Measurements from ENCODE around the gene STARD9.

Gene STARD9

DNA sequence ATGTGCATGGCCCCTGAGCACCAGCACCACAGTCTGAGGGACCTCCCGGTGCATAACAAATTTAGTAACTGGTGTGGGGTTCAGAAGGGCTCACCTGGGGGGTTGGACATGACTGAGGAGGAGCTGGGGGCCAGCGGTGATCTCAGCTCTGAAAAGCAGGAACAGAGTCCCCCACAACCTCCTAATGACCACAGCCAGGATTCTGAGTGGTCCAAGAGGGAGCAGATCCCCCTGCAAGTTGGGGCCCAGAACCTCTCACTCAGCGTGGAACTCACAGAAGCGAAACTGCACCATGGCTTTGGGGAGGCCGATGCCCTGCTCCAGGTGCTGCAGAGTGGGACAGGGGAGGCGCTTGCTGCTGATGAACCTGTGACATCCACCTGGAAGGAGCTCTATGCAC is 118.5 kb downstream of the STARD9 start:
- Histone ChIP-seq H3K4me3 (ENCODE audit: low read depth, low read length) (no peak overlapping the region), H3K4me1 (ENCODE audit: control insufficient read depth, insufficient read depth, low read length, unreplicated experiment) (no peaks in the 10 kb centered on the region), H3K27ac (ENCODE audit: low read depth, low read length) (no peak overlapping the region), H3K36me3 (ENCODE audit: insufficient read depth, low read length) (no peaks in the 10 kb centered on the region), H3K27me3 (ENCODE audit: insufficient read depth, low read length) (no peaks in the 10 kb centered on the region), H3K79me2 (ENCODE audit: control insufficient read depth, insufficient read depth, low read length, unreplicated experiment) (no peaks in the 10 kb centered on the region), H2AFZ (ENCODE audit: low read length, unreplicated experiment) (no peak overlapping the region)

DNA sequence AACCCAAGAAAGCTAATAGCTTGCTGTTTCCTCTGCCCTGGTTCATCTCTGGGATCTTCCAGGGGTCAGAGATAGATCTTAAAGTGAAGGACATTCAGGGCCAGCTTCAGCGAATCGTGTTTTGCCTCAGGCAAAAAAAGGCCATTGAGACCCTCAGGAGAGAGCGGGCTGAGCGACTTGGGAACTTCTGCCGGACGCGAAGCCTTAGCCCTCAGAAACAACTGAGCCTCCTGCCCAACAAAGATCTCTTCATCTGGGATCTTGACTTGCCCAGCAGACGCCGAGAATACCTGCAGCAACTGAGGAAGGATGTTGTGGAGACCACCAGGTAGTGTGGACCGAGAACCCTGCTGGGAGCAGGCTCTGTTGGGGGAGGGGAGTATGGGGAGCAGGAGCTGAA is 119.0 kb downstream of the STARD9 start:
- H3K27ac ChIP-seq (ENCODE audit: low read depth, low read length) = no peak overlapping the region
- H3K4me3 ChIP-seq (ENCODE audit: low read depth, low read length) = no peak overlapping the region
- no peaks in the 10 kb centered on the region for H3K27me3 ChIP-seq (ENCODE audit: insufficient read depth, low read length)
- H3K36me3 ChIP-seq (ENCODE audit: insufficient read depth, low read length) = no peaks in the 10 kb centered on the region
- H3K79me2 ChIP-seq (ENCODE audit: control insufficient read depth, insufficient read depth, low read length, unreplicated experiment) = no peaks in the 10 kb centered on the region
- no peaks in the 10 kb centered on the region for H3K4me1 ChIP-seq (ENCODE audit: control insufficient read depth, insufficient read depth, low read length, unreplicated experiment)
- H2AFZ ChIP-seq (ENCODE audit: low read length, unreplicated experiment) = no peak overlapping the region

DNA sequence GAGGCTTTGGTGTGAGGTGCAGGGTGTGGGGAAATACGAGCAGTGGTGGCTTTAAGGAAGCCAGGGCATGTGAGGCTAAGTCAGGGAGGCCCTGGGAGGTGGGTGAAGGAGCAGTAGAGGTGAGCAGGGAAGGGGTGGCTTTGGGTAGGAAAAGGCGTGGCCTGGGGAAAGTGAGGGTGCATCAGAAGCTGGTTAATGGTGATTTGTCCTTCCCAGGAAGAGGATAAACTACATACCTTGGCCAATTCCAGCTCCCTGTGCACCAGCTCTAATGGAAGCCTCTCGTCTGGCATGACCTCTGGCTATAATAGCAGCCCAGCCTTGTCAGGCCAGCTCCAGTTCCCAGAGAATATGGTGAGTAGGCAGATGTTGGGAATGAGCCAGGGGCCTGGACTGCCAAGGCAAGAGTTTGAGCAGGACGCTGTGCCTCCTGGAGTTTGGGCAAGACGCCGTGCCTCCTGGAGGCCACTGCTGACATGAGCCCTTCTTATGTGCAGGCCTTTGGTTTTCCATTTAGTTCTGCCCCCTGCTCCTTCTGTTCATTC is 120.2 kb downstream of the STARD9 start:
- Histone ChIP-seq H3K79me2 (ENCODE audit: control insufficient read depth, insufficient read depth, low read length, unreplicated experiment) (no peaks in the 10 kb centered on the region), H3K27ac (ENCODE audit: low read depth, low read length) (no peak overlapping the region), H3K36me3 (ENCODE audit: insufficient read depth, low read length) (0 out of 2 replicates have a peak, but pooled peaks cover under 1% of the 10 kb centered on the region), H2AFZ (ENCODE audit: low read length, unreplicated experiment) (no peak overlapping the region), H3K27me3 (ENCODE audit: insufficient read depth, low read length) (no peaks in the 10 kb centered on the region), H3K4me3 (ENCODE audit: low read depth, low read length) (no peak overlapping the region), H3K4me1 (ENCODE audit: control insufficient read depth, insufficient read depth, low read length, unreplicated experiment) (no peaks in the 10 kb centered on the region)

DNA sequence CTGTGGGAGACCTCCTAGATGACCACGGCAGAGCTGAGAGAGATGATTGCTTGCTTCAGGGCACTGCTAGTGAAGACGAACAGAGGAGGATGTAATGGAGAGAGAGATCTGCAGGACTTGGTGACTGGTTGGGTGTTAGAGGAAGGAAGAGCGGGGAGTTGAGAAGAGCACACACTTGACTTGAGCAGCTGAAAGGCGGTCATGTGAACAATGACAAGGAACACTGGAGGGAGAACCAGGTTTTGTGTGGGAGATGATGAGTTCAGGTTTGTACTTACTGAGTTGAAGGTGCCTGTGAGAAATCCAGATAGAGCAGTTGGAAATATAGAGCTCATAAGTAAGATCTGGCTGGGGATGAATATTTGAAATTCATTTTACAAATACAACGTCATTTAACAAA is 121.2 kb downstream of the STARD9 start:
- H3K79me2 ChIP-seq (ENCODE audit: control insufficient read depth, insufficient read depth, low read length, unreplicated experiment) = no peaks in the 10 kb centered on the region
- H3K27ac ChIP-seq (ENCODE audit: low read depth, low read length) = no peak overlapping the region
- H3K4me1 ChIP-seq (ENCODE audit: control insufficient read depth, insufficient read depth, low read length, unreplicated experiment) = no peaks in the 10 kb centered on the region
- 0 out of 2 replicates have a peak, but pooled peaks cover 8% of the 10 kb centered on the region for H3K36me3 ChIP-seq (ENCODE audit: insufficient read depth, low read length)
- H2AFZ ChIP-seq (ENCODE audit: low read length, unreplicated experiment) = no peak overlapping the region
- H3K4me3 ChIP-seq (ENCODE audit: low read depth, low read length) = no peak overlapping the region
- H3K27me3 ChIP-seq (ENCODE audit: insufficient read depth, low read length) = no peaks in the 10 kb centered on the region

DNA sequence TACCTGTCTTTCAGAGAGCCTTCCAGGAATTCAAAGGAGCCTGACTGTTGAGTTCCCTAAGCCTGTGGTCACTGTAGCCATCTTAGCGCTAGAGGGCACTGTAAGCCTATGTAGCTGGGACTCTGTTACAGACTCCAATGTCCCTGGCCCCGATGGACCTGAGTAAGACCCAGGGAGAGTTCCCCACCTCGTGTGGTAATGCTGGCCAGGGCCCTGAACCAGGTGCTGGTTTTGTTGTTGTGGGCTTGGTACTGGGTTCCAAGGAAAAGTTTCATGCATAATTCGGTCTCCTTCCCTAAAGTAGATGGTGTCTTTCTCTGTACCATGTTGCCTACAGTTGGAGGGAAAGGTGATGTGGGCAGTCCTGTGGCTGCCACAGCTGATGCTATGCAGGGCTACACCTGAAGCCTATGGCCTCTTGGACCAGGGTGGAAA is 129.1 kb downstream of the STARD9 start:
- H3K79me2 ChIP-seq (ENCODE audit: control insufficient read depth, insufficient read depth, low read length, unreplicated experiment) = no peaks in the 10 kb centered on the region

DNA sequence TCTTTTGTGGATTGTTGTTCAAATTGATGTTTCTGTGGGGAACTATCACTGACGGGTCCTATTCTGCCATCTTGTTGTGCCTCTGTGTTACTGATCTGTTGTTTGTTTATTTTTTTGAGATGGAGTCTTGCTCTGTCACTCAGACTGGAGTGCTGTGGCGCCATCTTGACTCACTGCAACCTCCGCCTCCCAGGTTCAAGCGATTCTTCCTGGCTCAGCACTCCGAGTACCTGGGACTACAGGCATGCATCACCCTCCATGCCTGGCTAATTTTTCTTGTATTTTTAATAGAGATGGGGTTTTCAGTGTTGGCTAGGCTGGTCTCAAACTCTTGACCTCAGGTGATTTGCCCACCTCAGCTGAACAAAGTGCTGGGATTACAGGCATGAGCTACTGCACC is 129.9 kb downstream of the STARD9 start:
- no peaks in the 10 kb centered on the region for H3K27me3 ChIP-seq (ENCODE audit: insufficient read depth, low read length)
- 0 out of 2 replicates have a peak, but pooled peaks cover 8% of the 10 kb centered on the region for H3K36me3 ChIP-seq (ENCODE audit: insufficient read depth, low read length)
- H3K79me2 ChIP-seq (ENCODE audit: control insufficient read depth, insufficient read depth, low read length, unreplicated experiment) = no peaks in the 10 kb centered on the region
- H2AFZ ChIP-seq (ENCODE audit: low read length, unreplicated experiment) = no peak overlapping the region
- H3K27ac ChIP-seq (ENCODE audit: low read depth, low read length) = no peak overlapping the region
- no peak overlapping the region for H3K4me3 ChIP-seq (ENCODE audit: low read depth, low read length)
- H3K4me1 ChIP-seq (ENCODE audit: control insufficient read depth, insufficient read depth, low read length, unreplicated experiment) = peaks cover 6% of the 10 kb centered on the region

More for the DNA sequence above, 129.1 kb downstream of the STARD9 start:
- H3K36me3 ChIP-seq (ENCODE audit: insufficient read depth, low read length) = 0 out of 2 replicates have a peak, but pooled peaks cover 8% of the 10 kb centered on the region
- peaks cover 6% of the 10 kb centered on the region for H3K4me1 ChIP-seq (ENCODE audit: control insufficient read depth, insufficient read depth, low read length, unreplicated experiment)
- no peak overlapping the region for H3K4me3 ChIP-seq (ENCODE audit: low read depth, low read length)
- H3K27me3 ChIP-seq (ENCODE audit: insufficient read depth, low read length) = no peaks in the 10 kb centered on the region
- no peak overlapping the region for H3K27ac ChIP-seq (ENCODE audit: low read depth, low read length)
- H2AFZ ChIP-seq (ENCODE audit: low read length, unreplicated experiment) = no peak overlapping the region

DNA sequence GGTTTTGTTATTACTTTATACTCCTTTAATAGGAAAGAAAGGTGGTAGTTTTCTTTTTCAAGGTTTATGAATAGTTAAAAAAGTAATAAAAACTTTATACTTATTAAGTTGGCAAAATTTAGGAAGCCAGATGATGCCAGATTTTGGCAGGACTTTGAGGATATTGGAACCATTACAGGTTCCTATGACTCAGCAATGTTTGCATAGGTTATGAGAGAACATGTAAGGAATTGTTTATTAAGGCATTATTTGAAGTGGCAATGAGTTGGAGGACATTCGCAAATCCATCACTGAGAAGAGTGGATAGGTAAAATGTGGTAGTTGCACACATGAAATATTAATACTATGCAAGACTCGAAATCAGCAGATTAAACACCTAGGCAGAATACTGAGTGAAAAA is 131.7 kb downstream of the STARD9 start:
- Histone ChIP-seq H3K4me1 (ENCODE audit: control insufficient read depth, insufficient read depth, low read length, unreplicated experiment) (peaks cover 6% of the 10 kb centered on the region), H3K36me3 (ENCODE audit: insufficient read depth, low read length) (no peaks in the 10 kb centered on the region), H3K27ac (ENCODE audit: low read depth, low read length) (no peak overlapping the region), H3K79me2 (ENCODE audit: control insufficient read depth, insufficient read depth, low read length, unreplicated experiment) (no peaks in the 10 kb centered on the region), H3K27me3 (ENCODE audit: insufficient read depth, low read length) (no peaks in the 10 kb centered on the region), H3K4me3 (ENCODE audit: low read depth, low read length) (no peak overlapping the region), H2AFZ (ENCODE audit: low read length, unreplicated experiment) (no peak overlapping the region)

DNA sequence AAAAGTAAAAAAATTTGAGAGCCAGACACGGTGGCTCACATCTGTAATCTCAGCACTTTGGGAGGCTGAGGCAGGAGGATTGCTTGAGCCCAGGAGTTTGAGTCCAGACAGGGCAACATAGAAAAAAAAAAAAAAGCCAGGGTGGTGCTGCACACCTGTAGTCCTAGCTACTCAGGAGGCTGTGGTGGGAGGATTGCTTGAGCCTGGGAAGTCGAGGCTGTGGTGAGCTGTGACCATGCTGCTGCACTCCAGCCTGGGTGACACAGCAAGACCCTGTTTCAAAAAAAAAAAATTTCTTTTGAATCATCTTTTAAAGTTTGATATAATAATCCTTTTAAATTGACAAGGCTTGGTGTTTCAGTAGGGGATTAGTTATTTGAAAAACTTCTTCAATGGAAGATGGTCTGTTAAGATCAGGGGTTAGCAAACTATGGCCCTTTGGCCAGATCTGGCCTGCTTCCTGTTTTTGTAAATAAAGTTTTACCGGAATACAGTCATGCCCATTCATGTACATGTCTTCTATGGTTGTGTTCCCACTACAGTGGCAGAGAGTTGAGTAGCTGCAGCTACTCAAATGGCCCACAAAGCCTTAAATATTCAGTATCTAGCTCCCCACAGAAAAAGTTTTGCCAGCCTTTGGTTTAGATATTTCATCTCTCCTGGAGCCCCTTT is 132.6 kb downstream of the STARD9 start:
- Histone ChIP-seq H3K79me2 (ENCODE audit: control insufficient read depth, insufficient read depth, low read length, unreplicated experiment) (no peaks in the 10 kb centered on the region), H3K27me3 (ENCODE audit: insufficient read depth, low read length) (no peaks in the 10 kb centered on the region), H2AFZ (ENCODE audit: low read length, unreplicated experiment) (no peak overlapping the region), H3K27ac (ENCODE audit: low read depth, low read length) (no peak overlapping the region), H3K36me3 (ENCODE audit: insufficient read depth, low read length) (no peaks in the 10 kb centered on the region), H3K4me3 (ENCODE audit: low read depth, low read length) (no peak overlapping the region), H3K4me1 (ENCODE audit: control insufficient read depth, insufficient read depth, low read length, unreplicated experiment) (peaks cover 6% of the 10 kb centered on the region)

DNA sequence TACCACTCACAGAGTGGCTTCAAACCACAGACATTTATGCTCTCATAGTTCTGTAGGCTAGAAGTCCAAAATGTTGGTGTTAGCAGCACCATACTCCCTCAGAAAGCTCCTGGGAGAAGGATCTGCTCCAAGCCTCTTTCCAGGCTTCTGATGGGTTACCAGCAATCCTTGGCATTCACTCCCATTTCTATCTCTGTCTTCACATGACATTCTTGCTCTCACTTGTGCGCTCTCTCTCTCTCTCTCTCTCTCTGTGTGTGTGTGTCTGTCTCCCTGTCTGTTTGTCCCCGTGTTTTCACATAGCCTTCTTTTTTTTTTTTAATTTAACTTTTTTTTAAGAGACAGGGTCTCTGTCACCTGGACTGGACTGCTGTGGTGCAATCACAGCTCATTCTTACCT is 135.3 kb downstream of the STARD9 start:
- peaks cover 6% of the 10 kb centered on the region for H3K4me1 ChIP-seq (ENCODE audit: control insufficient read depth, insufficient read depth, low read length, unreplicated experiment)
- H3K79me2 ChIP-seq (ENCODE audit: control insufficient read depth, insufficient read depth, low read length, unreplicated experiment) = no peaks in the 10 kb centered on the region
- H3K4me3 ChIP-seq (ENCODE audit: low read depth, low read length) = no peak overlapping the region
- no peaks in the 10 kb centered on the region for H3K36me3 ChIP-seq (ENCODE audit: insufficient read depth, low read length)
- no peak overlapping the region for H3K27ac ChIP-seq (ENCODE audit: low read depth, low read length)
- H3K27me3 ChIP-seq (ENCODE audit: insufficient read depth, low read length) = no peaks in the 10 kb centered on the region
- H2AFZ ChIP-seq (ENCODE audit: low read length, unreplicated experiment) = no peak overlapping the region

DNA sequence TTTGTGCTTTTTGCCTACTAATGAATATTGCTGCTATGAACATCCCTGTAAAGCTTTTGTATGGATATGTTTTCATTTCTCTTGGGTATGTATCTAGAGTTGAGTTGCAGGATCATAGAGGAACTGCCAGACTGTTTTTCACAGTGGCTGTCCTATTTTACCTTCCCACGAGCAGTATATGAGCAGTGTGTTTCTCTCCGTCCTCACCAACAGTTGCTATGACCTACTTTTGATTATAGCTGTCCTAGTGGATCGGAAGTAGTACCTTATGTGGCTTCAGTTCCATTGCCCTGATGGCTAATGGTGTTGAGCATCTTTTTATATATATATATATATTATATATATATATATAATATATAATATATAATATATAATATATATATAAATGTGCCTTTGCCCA is 136.3 kb downstream of the STARD9 start:
- Histone ChIP-seq H2AFZ (ENCODE audit: low read length, unreplicated experiment) (no peak overlapping the region), H3K4me1 (ENCODE audit: control insufficient read depth, insufficient read depth, low read length, unreplicated experiment) (peaks cover 10% of the 10 kb centered on the region), H3K79me2 (ENCODE audit: control insufficient read depth, insufficient read depth, low read length, unreplicated experiment) (no peaks in the 10 kb centered on the region), H3K4me3 (ENCODE audit: low read depth, low read length) (no peak overlapping the region), H3K36me3 (ENCODE audit: insufficient read depth, low read length) (no peaks in the 10 kb centered on the region), H3K27ac (ENCODE audit: low read depth, low read length) (no peak overlapping the region), H3K27me3 (ENCODE audit: insufficient read depth, low read length) (no peaks in the 10 kb centered on the region)

DNA sequence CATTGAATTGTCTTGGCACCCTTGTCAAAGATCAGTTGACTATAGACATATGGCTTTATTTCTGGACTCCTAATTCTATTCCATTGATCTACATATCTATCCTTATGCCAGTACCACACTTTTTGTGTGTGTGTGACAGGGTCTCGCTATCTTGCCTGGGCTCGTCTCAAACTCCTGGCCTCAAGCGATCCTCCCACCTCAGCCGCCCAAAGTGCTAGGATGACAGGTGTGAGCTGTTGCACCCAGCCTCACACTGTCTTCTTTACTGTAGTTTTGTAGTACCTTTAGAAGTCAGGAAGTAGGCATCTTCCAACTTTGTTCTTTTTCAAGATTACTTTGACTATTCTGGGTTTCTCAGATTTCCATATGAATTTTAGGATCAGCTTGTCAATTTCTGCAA is 137.2 kb downstream of the STARD9 start:
- no peak overlapping the region for H2AFZ ChIP-seq (ENCODE audit: low read length, unreplicated experiment)
- no peaks in the 10 kb centered on the region for H3K36me3 ChIP-seq (ENCODE audit: insufficient read depth, low read length)
- no peaks in the 10 kb centered on the region for H3K79me2 ChIP-seq (ENCODE audit: control insufficient read depth, insufficient read depth, low read length, unreplicated experiment)
- no peak overlapping the region for H3K4me3 ChIP-seq (ENCODE audit: low read depth, low read length)
- no peaks in the 10 kb centered on the region for H3K27me3 ChIP-seq (ENCODE audit: insufficient read depth, low read length)
- peaks cover 4% of the 10 kb centered on the region for H3K4me1 ChIP-seq (ENCODE audit: control insufficient read depth, insufficient read depth, low read length, unreplicated experiment)
- no peak overlapping the region for H3K27ac ChIP-seq (ENCODE audit: low read depth, low read length)

All from ACC112 (cell line).